Upper lobe of left lung (tissue), 6 donors: Measurements from ENCODE around the gene ARHGAP31. TPM values are rescaled to one million over a fixed set of nuclear protein-coding genes. Genes with fewer than 3 reads are reported as not detected.
A peak's percentile ranks its signal among the peaks of the same experiment; 100 is the strongest.

Source experiments
- ATAC-seq, 2 donors: fragments of 200-7000 bp; cut with Tn5 transposase; one replicate each; pipeline ENCODE4 v1.9.1; 2022; ENCODE audit warnings: mild to moderate bottlenecking in 2 of 2, moderate library complexity in 2 of 2; ENCODE audit not compliant: low FRiP score in 2 of 2
- DNase-seq, 2 donors: peaks; one replicate each; pipeline ENCODE4 v3.0.0-alpha.2; 2019 to 2020
- H3K27ac ChIP-seq, 4 donors: fragments of 200-600 bp; sonication (generic); one replicate each; pipeline ENCODE4 v1.5.1; 2016 to 2019
- H3K27me3 ChIP-seq, 4 donors: fragments of 200-600 bp; sonication (generic); one replicate each; pipeline ENCODE4 v1.5.1; 2017 to 2019
- H3K36me3 ChIP-seq, 4 donors: fragments of 200-600 bp; sonication (generic); one replicate each; pipeline ENCODE4 v1.5.1; 2016 to 2019
- H3K4me1 ChIP-seq, 4 donors: fragments of 200-600 bp; sonication (generic); one replicate each; pipeline ENCODE4 v1.5.1; 2018 to 2019
- H3K4me3 ChIP-seq, 4 donors: fragments of 200-600 bp; sonication (generic); one replicate each; pipeline ENCODE4 v1.5.1; 2017 to 2019; ENCODE audit warnings: mild to moderate bottlenecking in 2 of 4, moderate library complexity in 1 of 4
- H3K9me3 ChIP-seq, 4 donors: fragments of 200-600 bp; sonication (generic); one replicate each; pipeline ENCODE4 v1.5.1; 2018 to 2019
- EP300 ChIP-seq, 4 donors: sonication (generic); formaldehyde crosslinking; IDR thresholded peaks; one replicate each; pipeline ENCODE4 v1.5.1; 2017; ENCODE audit warnings: antibody characterized with exemption in 4 of 4, control low read depth in 2 of 4
- POLR2A ChIP-seq, 4 donors: fragments of 450-650 bp; IDR thresholded peaks; one replicate each; pipeline ENCODE4 v1.5.1; 2016 to 2017; ENCODE audit warnings: antibody characterized with exemption in 4 of 4, mild to moderate bottlenecking in 2 of 4
- POLR2AphosphoS5 ChIP-seq, 2 donors: sonication (generic); formaldehyde crosslinking; IDR thresholded peaks; one replicate each; pipeline ENCODE4 v1.5.1; 2017; ENCODE audit warnings: antibody characterized with exemption in 2 of 2
- WGBS, 2 donors: methylation state at CpG; one replicate each; pipeline ENCODE4 v1.1.5; 2017 to 2018; 5-methylcytosine and 5-hydroxymethylcytosine counted together
- total RNA-seq, 6 donors: library from RNA; depleted of rRNA in 4 of 6; stranded (reverse); fragments of >200 nt in 4 of 6; gene quantifications; one replicate each; pipeline versions ENCODE4 v1.1.0 to v1.2.1, GENCODE V29; 2016 to 2021
- TF ChIP-seq, protein P1 (sequence below), 6 experiments: fragments of 450-650 bp in 4 of 6; fragments of 200-600 bp in 2 of 6; sonication (generic) in 2 of 6; IDR thresholded peaks; one replicate each; pipeline ENCODE4 v1.5.1; 2016 to 2019; ENCODE audit warnings: antibody characterized with exemption in 6 of 6
- donor health status: DM: no; HTN: no; CAD: no; lungs with moderate emphysema.
- donor health status: DM: no; HTN: yes; CAD: no; lungs with severe emphysema.

Gene ARHGAP31
- total RNA-seq, 6 donors from 2014 or later: 47.1 to 91.0 (median 66.2) TPM

DNA sequence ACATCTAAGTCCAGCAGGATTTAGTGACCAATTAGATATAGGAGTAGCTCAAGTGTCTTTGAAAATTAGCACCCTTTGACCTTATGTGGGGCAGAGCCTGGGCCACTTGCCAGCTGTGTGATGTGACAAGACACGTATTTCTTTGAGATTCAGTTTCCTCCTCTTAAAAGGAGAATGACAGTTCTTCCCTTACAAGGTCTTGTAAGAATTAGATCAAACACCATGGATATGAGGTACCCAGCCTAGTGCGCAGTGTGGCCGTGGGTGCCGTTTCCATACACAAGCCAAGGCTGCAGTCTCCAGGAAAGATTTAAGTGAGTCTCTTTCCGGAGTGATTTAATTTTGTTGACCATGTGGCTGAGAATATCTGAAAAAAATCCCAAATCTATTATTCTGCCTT is 46.3 kb downstream of the ARHGAP31 start:
- ATAC-seq (no peak), DNase-seq (no peak)
- Histone ChIP-seq H3K27me3 (no peaks in the 10 kb centered on the region), H3K9me3 (peaks cover 0 to 3% (median 0%) of the 10 kb centered on the region in 4 donors), H3K4me1 (peaks cover 7 to 23% (median 14%) of the 10 kb centered on the region in 4 donors), H3K4me3 (no peak overlapping the region), H3K36me3 (no peaks in the 10 kb centered on the region), H3K27ac (peak overlapping the region in 1 of 4 donors; percentile 46)
- 62 to 68% methylated on average over 5 of the region's 5 CpGs for WGBS, 2 donors
- no peak for TF ChIP-seq POLR2A (IDR thresholded peaks at IDR 0.05)
- TF ChIP-seq, protein P1, sequence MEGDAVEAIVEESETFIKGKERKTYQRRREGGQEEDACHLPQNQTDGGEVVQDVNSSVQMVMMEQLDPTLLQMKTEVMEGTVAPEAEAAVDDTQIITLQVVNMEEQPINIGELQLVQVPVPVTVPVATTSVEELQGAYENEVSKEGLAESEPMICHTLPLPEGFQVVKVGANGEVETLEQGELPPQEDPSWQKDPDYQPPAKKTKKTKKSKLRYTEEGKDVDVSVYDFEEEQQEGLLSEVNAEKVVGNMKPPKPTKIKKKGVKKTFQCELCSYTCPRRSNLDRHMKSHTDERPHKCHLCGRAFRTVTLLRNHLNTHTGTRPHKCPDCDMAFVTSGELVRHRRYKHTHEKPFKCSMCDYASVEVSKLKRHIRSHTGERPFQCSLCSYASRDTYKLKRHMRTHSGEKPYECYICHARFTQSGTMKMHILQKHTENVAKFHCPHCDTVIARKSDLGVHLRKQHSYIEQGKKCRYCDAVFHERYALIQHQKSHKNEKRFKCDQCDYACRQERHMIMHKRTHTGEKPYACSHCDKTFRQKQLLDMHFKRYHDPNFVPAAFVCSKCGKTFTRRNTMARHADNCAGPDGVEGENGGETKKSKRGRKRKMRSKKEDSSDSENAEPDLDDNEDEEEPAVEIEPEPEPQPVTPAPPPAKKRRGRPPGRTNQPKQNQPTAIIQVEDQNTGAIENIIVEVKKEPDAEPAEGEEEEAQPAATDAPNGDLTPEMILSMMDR (IDR thresholded peaks at IDR 0.05): no peak
- TF ChIP-seq POLR2AphosphoS5 (IDR thresholded peaks at IDR 0.05): no peak
- no peak for TF ChIP-seq EP300 (IDR thresholded peaks at IDR 0.05)

DNA sequence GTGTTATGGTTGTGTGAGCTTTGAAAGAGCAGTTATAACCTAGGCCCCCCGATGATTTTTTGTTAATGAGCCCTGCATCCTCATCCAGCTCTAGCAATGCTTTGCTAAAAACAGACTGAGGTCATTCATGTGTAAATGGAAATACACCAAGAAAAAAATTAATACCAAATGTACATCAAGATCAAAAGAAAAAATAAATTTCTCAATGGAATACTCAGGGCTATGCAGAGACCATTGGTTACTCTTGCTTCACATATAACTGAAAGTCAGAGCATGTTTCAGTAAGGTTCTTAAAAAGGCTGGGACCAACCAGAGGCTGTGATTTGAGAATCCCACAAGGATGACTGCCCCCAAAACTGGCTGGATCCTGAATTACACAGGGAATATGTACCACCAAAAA is 48.0 kb downstream of the ARHGAP31 start:
- no peak overlapping the region for H3K4me3 ChIP-seq
- H3K27me3 ChIP-seq: no peaks in the 10 kb centered on the region
- TF ChIP-seq, protein P1 (IDR thresholded peaks at IDR 0.05): no peak
- no peak for TF ChIP-seq POLR2AphosphoS5 (IDR thresholded peaks at IDR 0.05)
- H3K9me3 ChIP-seq: peaks cover 0 to 1% (median 0%) of the 10 kb centered on the region in 4 donors
- 86 to 93% methylated on average over 1 of the region's 1 CpG for WGBS, 2 donors
- H3K27ac ChIP-seq: no peak overlapping the region
- no peaks in the 10 kb centered on the region for H3K36me3 ChIP-seq
- H3K4me1 ChIP-seq: peaks cover 22 to 40% (median 31%) of the 10 kb centered on the region in 4 donors
- no peak for ATAC-seq
- DNase-seq: no peak

DNA sequence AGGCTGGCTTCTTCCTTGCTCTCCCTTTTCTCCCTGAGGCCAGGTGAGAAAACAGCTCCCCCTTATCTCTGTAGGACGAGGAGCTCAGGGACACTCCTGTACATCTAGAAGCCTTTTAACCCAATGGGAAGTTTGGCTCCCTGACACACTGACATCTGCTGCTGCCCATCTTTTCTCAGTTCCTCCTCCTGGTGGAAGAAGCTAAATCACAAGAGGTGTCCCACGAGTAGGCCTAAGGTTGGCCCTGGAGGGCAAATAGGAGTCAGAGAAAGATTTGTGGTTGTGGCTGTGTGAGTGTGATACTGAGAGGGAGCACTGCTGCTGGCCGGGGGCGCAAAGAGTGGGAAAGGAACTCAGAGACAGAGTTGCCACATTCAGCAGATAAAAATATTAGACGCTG is 49.5 kb downstream of the ARHGAP31 start:
- no peak for DNase-seq
- ATAC-seq: peak in 1 of 2 donors; percentile 36
- Histone ChIP-seq H3K9me3 (no peaks in the 10 kb centered on the region), H3K4me3 (no peak overlapping the region), H3K27ac (peak overlapping the region in 2 of 4 donors; percentile 36 to 77), H3K36me3 (no peaks in the 10 kb centered on the region), H3K4me1 (peaks cover 31 to 56% (median 42%) of the 10 kb centered on the region in 4 donors), H3K27me3 (no peaks in the 10 kb centered on the region)
- TF ChIP-seq, protein P1 (IDR thresholded peaks at IDR 0.05): no peak
- TF ChIP-seq POLR2AphosphoS5 (IDR thresholded peaks at IDR 0.05): no peak
- no peak for TF ChIP-seq POLR2A (IDR thresholded peaks at IDR 0.05)
- TF ChIP-seq EP300 (IDR thresholded peaks at IDR 0.05): no peak
- WGBS, 2 donors: 72 to 74% methylated on average over 5 of the region's 5 CpGs

DNA sequence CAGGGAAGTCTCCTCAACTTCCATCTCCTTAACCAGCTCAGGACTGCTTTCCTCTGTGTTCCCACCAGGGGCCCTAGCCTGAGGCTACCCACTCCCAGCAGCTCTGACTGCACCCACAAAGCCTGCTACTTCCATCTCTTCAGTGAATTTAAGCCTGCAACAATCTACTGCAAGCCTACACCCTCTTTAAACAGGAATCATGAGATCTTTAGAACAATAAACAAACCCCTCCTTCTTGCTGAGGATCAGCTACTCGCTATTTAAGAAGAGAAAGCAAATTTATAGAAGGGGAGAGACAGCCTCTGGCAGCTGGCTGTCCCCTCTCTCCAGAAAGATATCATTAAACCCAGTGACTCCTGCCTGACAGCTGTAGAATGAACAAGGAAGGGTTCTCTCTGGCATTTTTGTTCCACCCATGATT is 51.9 kb downstream of the ARHGAP31 start:
- Histone ChIP-seq H3K9me3 (no peaks in the 10 kb centered on the region), H3K27ac (peak overlapping the region; percentile 44 to 88 (median 64)), H3K36me3 (no peaks in the 10 kb centered on the region), H3K27me3 (no peaks in the 10 kb centered on the region), H3K4me1 (peaks cover 36 to 76% (median 59%) of the 10 kb centered on the region in 4 donors), H3K4me3 (no peak overlapping the region)
- ATAC-seq: no peak
- TF ChIP-seq POLR2AphosphoS5 (IDR thresholded peaks at IDR 0.05): peak in 1 of 2 donors; percentile 20
- TF ChIP-seq, protein P1 (IDR thresholded peaks at IDR 0.05): peak in 1 of 6 experiments; percentile 12
- TF ChIP-seq EP300 (IDR thresholded peaks at IDR 0.05): no peak
- no peak for TF ChIP-seq POLR2A (IDR thresholded peaks at IDR 0.05)
- WGBS, 2 donors: 38 to 43% methylated on average over 1 of the region's 1 CpG
- DNase-seq: no peak

DNA sequence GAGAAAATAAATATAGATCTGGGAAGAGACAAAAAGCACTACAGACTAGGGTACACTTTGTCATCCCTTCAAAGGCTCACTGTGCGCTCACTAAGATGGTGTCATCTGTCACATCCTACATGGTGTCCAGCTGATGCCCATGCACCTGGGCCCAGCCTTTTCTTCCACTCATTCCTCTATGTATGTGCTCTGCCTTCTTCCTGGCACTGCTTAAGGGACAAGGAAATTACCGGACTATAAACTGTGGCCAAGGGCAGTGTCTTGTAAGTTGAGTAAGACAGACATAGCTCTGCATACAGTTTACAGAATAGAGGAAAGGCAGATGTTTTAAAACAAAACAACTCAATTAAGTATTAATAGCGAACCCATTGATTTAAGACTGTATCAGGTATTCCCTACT is 52.9 kb downstream of the ARHGAP31 start:
- TF ChIP-seq EP300 (IDR thresholded peaks at IDR 0.05) (no peak), POLR2AphosphoS5 (IDR thresholded peaks at IDR 0.05) (no peak), POLR2A (IDR thresholded peaks at IDR 0.05) (no peak)
- TF ChIP-seq, protein P1 (IDR thresholded peaks at IDR 0.05): no peak
- Histone ChIP-seq H3K27me3 (no peaks in the 10 kb centered on the region), H3K4me3 (no peak overlapping the region), H3K27ac (peak overlapping the region; percentile 44 to 88 (median 64)), H3K9me3 (no peaks in the 10 kb centered on the region), H3K36me3 (no peaks in the 10 kb centered on the region), H3K4me1 (peaks cover 45 to 85% (median 69%) of the 10 kb centered on the region in 4 donors)
- WGBS, 2 donors: 66 to 73% methylated on average over 3 of the region's 3 CpGs
- ATAC-seq: no peak
- no peak for DNase-seq
